Duodenal mucosa (tissue), 2 donors: ENCODE data around the gene SELENOM.

Experiments used
- H3K27ac ChIP-seq: one replicate; pipeline ENCODE4 v1.7.0; 2013; ENCODE audit warnings: low read depth, low read length
- H3K27me3 ChIP-seq, 2 donors: one replicate each; pipeline ENCODE4 v1.7.0; 2013; ENCODE audit warnings: low read length in 2 of 2, control low read depth in 1 of 2; ENCODE audit not compliant: insufficient read depth in 2 of 2, control insufficient read depth in 1 of 2
- H3K36me3 ChIP-seq, 2 donors: one replicate each; pipeline ENCODE4 v1.7.0; 2013; ENCODE audit warnings: low read length in 2 of 2, control low read depth in 1 of 2; ENCODE audit not compliant: insufficient read depth in 2 of 2, control insufficient read depth in 1 of 2
- H3K4me1 ChIP-seq, 2 donors: one replicate each; pipeline ENCODE4 v1.7.0; 2013; ENCODE audit warnings: low read length in 2 of 2, control low read depth in 1 of 2; ENCODE audit not compliant: insufficient read depth in 2 of 2, control insufficient read depth in 1 of 2
- H3K4me3 ChIP-seq, 2 donors: one replicate each; pipeline ENCODE4 v1.7.0; 2013; ENCODE audit warnings: low read length in 2 of 2, low read depth in 1 of 2
- H3K9ac ChIP-seq, 2 donors: one replicate each; pipeline ENCODE4 v1.7.0; 2013; ENCODE audit warnings: low read length in 2 of 2, low read depth in 1 of 2
- H3K9me3 ChIP-seq, 2 donors: one replicate each; pipeline ENCODE4 v1.7.0; 2013; ENCODE audit warnings: low read length in 2 of 2, control low read depth in 1 of 2; ENCODE audit not compliant: control insufficient read depth in 1 of 2

SELENOM gene

DNA sequence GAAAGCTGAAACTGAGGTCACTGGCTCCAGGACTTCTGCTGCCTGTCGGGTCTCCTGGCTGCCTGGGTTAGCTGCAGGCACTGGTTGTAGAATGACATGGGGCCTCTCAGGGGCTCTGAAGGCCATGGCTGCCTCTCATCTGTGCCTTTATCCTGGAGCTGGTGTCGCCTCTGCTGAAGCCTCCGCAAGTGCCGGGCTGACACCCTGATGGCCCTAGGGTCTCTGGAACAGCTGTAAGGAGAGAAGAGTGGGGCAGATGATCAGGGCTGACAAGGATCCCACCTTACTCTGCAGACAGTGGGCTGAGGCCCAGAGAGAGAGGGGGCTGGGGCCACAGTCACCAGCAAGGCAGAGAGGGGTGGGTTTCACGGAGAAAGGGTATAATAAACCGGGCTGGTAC, 28.3 kb upstream of the SELENOM start:
- Histone ChIP-seq H3K27me3 (peaks cover 3 to 7% of the 10 kb centered on the region in 2 donors), H3K4me3 (no peak overlapping the region)

DNA sequence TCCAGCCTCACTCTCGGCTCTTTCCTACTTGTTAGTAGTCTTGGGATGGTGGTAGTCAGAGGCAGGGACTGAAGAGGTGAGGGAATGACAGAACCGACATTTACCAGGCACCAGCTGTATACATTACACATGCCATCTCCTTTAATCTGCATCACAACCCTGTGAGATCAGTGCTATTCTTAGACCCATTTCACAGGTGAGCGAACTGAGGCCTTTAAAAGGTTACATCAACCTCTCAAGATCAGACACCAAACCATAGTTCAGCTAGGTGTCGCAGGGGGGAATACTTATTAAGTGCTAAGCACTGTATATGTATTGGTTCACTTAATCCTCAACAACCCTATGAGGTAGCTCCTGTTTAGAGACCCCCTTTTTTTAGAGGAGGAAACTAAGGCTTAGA, 27.3 kb upstream of the SELENOM start:
- Histone ChIP-seq H3K27ac (no peak overlapping the region), H3K4me3 (no peak overlapping the region), H3K9ac (no peak overlapping the region), H3K9me3 (no peaks in the 10 kb centered on the region), H3K36me3 (peaks cover 0 to 9% of the 10 kb centered on the region in 2 donors), H3K4me1 (no peaks in the 10 kb centered on the region), H3K27me3 (peaks cover 0 to 4% of the 10 kb centered on the region in 2 donors)

More for the DNA sequence above, 28.3 kb upstream of the SELENOM start:
- peaks cover 0 to 4% of the 10 kb centered on the region in 2 donors for H3K4me1 ChIP-seq
- no peaks in the 10 kb centered on the region for H3K9me3 ChIP-seq
- H3K9ac ChIP-seq: no peak overlapping the region
- no peak overlapping the region for H3K27ac ChIP-seq
- H3K36me3 ChIP-seq: peaks cover 0 to 9% of the 10 kb centered on the region in 2 donors

DNA sequence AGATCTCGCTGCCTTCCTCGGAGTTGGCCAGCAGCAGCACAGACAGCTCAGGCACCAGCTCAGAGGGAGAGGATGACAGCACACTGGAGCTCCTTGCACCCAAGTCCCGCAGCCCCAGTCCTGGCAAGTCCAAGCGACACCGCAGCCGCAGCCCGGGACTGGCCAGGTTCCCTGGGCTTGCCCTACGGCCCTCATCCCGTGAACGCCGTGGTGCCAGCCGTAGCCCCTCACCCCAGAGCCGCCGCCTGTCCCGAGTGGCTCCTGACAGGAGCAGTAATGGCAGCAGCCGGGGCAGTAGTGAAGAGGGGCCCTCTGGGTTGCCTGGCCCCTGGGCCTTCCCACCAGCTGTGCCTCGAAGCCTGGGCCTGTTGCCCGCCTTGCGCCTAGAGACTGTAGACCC, 26.5 kb upstream of the SELENOM start:
- H3K27me3 ChIP-seq: no peaks in the 10 kb centered on the region
- no peak overlapping the region for H3K9ac ChIP-seq
- H3K4me1 ChIP-seq: no peaks in the 10 kb centered on the region
- H3K9me3 ChIP-seq: no peaks in the 10 kb centered on the region
- H3K36me3 ChIP-seq: peaks cover 0 to 9% of the 10 kb centered on the region in 2 donors
- no peak overlapping the region for H3K4me3 ChIP-seq
- no peak overlapping the region for H3K27ac ChIP-seq

DNA sequence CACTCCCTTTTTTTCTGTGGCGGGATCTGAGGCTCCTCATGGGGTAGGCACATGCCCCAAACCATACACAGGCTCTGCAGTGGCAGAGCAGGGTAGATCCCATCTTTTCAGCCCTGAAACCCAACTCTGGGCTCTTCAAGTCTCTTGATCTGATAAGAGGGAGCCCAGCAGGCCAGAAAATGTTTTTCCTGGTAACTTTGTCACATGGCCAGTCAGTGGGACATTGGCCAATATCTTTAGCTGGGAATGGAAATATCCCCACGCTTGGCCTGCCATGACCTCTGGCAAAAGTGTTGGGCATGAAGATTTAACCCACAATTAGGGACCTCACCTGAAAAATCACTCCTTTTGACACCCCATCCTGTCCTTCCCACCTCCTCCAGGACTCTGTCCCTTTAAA, 23.5 kb upstream of the SELENOM start:
- no peaks in the 10 kb centered on the region for H3K9me3 ChIP-seq
- H3K27me3 ChIP-seq: no peaks in the 10 kb centered on the region
- H3K9ac ChIP-seq: no peak overlapping the region
- H3K4me1 ChIP-seq: no peaks in the 10 kb centered on the region
- H3K4me3 ChIP-seq: no peak overlapping the region
- peaks cover 0 to 14% of the 10 kb centered on the region in 2 donors for H3K36me3 ChIP-seq
- no peak overlapping the region for H3K27ac ChIP-seq

GRCh38 chr22:31128156-31128555, 20.8 kb upstream of the SELENOM start:
- Histone ChIP-seq H3K9me3 (no peaks in the 10 kb centered on the region), H3K4me1 (peaks cover 6 to 14% of the 10 kb centered on the region in 2 donors), H3K27me3 (no peaks in the 10 kb centered on the region), H3K4me3 (no peak overlapping the region), H3K9ac (no peak overlapping the region), H3K27ac (no peak overlapping the region), H3K36me3 (peaks cover 0 to 7% of the 10 kb centered on the region in 2 donors)

GRCh38 chr22:31127181-31127772, 19.9 kb upstream of the SELENOM start:
- H3K9ac ChIP-seq: no peak overlapping the region
- no peaks in the 10 kb centered on the region for H3K27me3 ChIP-seq
- H3K9me3 ChIP-seq: no peaks in the 10 kb centered on the region
- no peak overlapping the region for H3K27ac ChIP-seq
- H3K4me3 ChIP-seq: no peak overlapping the region
- peaks cover 0 to 5% of the 10 kb centered on the region in 2 donors for H3K36me3 ChIP-seq
- H3K4me1 ChIP-seq: peaks cover 14 to 19% of the 10 kb centered on the region in 2 donors

DNA sequence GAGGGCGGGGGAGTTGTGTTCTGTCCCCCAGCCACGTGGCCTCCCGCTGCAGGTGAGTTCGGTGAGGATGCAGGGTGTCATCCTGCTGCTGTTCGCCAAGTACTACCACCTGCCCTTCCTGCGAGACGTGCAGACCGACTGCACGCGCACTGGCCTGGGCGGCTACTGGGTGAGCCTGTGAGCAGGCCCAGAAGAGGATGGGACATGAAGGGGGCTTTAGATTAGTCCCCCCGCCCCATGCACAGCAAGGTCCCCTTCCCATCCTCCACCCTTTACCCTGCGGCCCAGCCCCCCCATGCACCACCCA, 19.5 kb upstream of the SELENOM start:
- H3K9ac ChIP-seq: no peak overlapping the region
- H3K36me3 ChIP-seq: peaks cover 0 to 5% of the 10 kb centered on the region in 2 donors
- H3K27ac ChIP-seq: no peak overlapping the region
- no peak overlapping the region for H3K4me3 ChIP-seq
- no peaks in the 10 kb centered on the region for H3K27me3 ChIP-seq
- no peaks in the 10 kb centered on the region for H3K9me3 ChIP-seq
- H3K4me1 ChIP-seq: peaks cover 19 to 23% of the 10 kb centered on the region in 2 donors

GRCh38 chr22:31126128-31126868, 18.9 kb upstream of the SELENOM start:
- H3K27me3 ChIP-seq: no peaks in the 10 kb centered on the region
- no peak overlapping the region for H3K27ac ChIP-seq
- no peaks in the 10 kb centered on the region for H3K9me3 ChIP-seq
- peaks cover 23 to 29% of the 10 kb centered on the region in 2 donors for H3K4me1 ChIP-seq
- H3K36me3 ChIP-seq: peaks cover 0 to 5% of the 10 kb centered on the region in 2 donors
- no peak overlapping the region for H3K9ac ChIP-seq
- no peak overlapping the region for H3K4me3 ChIP-seq

DNA sequence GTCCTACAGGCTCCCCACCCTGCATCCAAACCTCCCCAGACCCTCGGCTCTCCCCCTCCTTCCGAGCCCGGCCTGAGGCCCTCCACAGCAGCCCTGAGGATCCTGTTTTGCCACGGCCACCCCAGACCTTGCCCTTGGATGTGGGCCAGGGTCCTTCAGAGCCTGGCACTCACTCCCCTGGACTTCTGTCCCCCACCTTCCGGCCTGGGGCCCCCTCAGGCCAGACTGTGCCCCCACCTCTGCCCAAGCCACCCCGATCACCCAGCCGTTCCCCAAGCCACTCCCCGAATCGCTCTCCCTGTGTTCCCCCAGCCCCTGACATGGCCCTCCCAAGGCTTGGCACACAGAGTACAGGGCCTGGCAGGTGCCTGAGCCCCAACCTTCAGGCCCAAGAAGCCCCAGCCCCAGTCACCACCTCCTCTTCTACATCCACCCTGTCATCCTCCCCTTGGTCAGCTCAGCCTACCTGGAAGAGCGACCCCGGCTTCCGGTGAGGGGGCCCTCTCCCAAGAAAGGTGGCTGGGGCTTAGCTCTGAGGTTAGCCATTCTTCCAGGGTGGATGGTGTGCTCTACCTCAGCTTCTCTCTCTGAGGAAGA, 18.3 kb upstream of the SELENOM start:
- Histone ChIP-seq H3K4me1 (peaks cover 23 to 29% of the 10 kb centered on the region in 2 donors), H3K9ac (no peak overlapping the region), H3K9me3 (no peaks in the 10 kb centered on the region), H3K36me3 (peaks cover 0 to 5% of the 10 kb centered on the region in 2 donors), H3K4me3 (no peak overlapping the region), H3K27ac (no peak overlapping the region), H3K27me3 (no peaks in the 10 kb centered on the region)

DNA sequence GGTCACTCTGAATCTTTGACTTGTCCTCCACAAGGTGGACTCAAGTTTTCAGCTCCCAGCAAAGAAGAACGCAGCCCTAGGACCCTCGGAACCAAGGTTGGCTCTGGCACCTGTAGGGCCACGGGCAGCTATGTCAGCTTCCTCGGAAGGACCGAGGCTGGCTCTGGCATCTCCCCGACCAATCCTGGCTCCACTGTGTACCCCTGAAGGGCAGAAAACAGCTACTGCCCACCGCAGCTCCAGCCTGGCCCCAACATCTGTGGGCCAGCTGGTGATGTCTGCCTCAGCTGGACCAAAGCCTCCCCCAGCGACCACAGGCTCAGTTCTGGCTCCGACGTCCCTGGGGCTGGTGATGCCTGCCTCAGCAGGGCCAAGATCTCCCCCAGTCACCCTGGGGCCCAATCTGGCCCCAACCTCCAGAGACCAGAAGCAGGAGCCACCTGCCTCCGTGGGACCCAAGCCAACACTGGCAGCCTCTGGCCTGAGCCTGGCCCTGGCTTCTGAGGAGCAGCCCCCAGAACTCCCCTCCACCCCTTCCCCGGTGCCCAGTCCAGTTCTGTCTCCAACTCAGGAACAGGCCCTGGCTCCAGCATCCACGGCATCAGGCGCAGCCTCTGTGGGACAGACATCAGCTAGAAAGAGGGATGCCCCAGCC, 17.6 kb upstream of the SELENOM start:
- Histone ChIP-seq H3K36me3 (peaks cover 0 to 5% of the 10 kb centered on the region in 2 donors), H3K4me1 (peaks cover 23 to 29% of the 10 kb centered on the region in 2 donors), H3K27ac (no peak overlapping the region), H3K9me3 (no peaks in the 10 kb centered on the region), H3K9ac (no peak overlapping the region), H3K4me3 (no peak overlapping the region), H3K27me3 (no peaks in the 10 kb centered on the region)
